Activated CD4-positive, alpha-beta memory T cell treated with anti-CD3 and anti-CD28 coated beads for 36 hours (primary cell): Measurements from ENCODE around the gene ZNF568. TPM values are rescaled to one million over a fixed set of nuclear protein-coding genes. Genes with fewer than 3 reads are reported as not detected.

Source experiments
- CTCF ChIA-PET: fragments of 350-600 bp; sonication (Branson Sonifier 250); formaldehyde crosslinking; loops from one replicate; lab custom pipeline; 2021; ENCODE audit warnings: antibody characterized with exemption, inconsistent platforms; lab: Charles Lee
- POLR2A ChIA-PET: fragments of 350-600 bp; sonication (Branson Sonifier 250); formaldehyde crosslinking; loops from one replicate; lab custom pipeline; 2021; ENCODE audit warnings: antibody characterized with exemption; lab: Charles Lee
- DNase-seq: peaks from one replicate; pipeline ENCODE4 v3.0.0-alpha.2; 2020
- H3K27ac Mint-ChIP-seq: one replicate; pipeline ENCODE4 v1.8.0; 2021; ENCODE audit warnings: mixed read lengths
- H3K27me3 Mint-ChIP-seq: one replicate; pipeline ENCODE4 v1.8.0; 2021; ENCODE audit warnings: mixed read lengths
- H3K36me3 Mint-ChIP-seq: one replicate; pipeline ENCODE4 v1.8.0; 2021; ENCODE audit warnings: mixed read lengths
- H3K4me1 Mint-ChIP-seq: one replicate; pipeline ENCODE4 v1.8.0; 2021; ENCODE audit warnings: low read depth, mixed read lengths
- H3K4me3 Mint-ChIP-seq: one replicate; pipeline ENCODE4 v1.8.0; 2021; ENCODE audit warnings: mild to moderate bottlenecking, mixed read lengths
- H3K9me3 Mint-ChIP-seq: one replicate; pipeline ENCODE4 v1.8.0; 2021; ENCODE audit warnings: mixed read lengths
- intact Hi-C: fragments of 100-400 bp; cut with micrococcal nuclease; formaldehyde crosslinking; loops from one replicate; pipeline ENCODE4 v1.15.1; 2023
- total RNA-seq, 2 experiments: library from RNA; stranded (reverse); gene quantifications; one replicate each; pipeline ENCODE4 v1.2.3, GENCODE V29; 2021

The ZNF568 gene
- total RNA-seq = 1 to 10 TPM; 4.8 to 6.3 TPM

DNA sequence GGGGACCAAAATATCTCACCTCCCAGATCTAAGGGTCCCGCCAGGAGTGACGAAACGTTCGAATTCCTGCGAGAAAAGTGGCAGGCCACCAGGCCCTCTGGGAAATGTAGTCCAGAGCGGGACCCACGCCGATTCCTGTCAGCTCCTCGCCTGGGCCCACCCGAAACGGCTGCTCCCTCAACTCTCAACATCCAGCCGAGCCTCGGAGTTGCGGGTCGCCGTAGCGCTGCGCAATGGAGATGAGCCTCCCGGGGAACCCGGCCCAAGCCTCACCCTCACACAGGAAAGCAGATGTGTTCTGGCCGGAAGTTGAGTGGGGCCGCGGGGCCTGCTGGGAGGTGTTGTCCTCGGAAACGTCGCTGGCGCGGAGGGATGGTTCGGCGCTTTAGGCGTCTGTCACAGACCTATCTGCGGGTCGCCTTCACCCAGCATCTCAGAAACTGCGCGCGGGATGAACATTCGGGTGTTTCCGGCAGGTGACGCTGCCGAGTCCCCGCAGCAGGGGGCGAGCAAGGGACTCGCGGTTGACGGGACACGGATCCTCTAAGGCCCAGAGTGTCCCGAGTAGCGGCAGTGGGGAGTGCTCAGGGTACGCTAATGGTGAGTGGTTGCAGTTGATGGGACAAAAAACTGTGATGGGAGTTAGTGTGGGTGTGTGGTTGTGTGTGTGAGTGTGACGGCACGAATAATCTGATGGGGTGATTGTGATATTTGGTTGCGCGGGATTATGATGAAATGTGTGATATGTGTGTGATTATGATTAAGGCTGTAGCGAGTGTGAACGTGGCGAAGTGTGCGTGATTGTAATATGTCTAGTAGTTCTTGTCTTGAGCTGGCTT lies at the start of gene ZNF568, which contains the start of gene ZNF829:
Gene ZNF568, plus strand, starts transcription at position 341 of the 839 bp plus-strand sequence. CDS start 6,439 bp downstream, outside the sequence.
Gene ZNF829, minus strand, starts transcription at position 300 of the 839 bp plus-strand sequence. CDS start 1,124 bp downstream, outside the sequence.
- peaks cover 29% of the 10 kb centered on the region for H3K4me1 Mint-ChIP-seq
- peak within 1 kb of the TSS; percentile 94 for H3K27ac Mint-ChIP-seq
- DNase-seq = peak; percentile 96
- peaks cover 71% of the 10 kb centered on the region for H3K36me3 Mint-ChIP-seq
- peak within 1 kb of the TSS; percentile 92 for H3K4me3 Mint-ChIP-seq
- CTCF ChIA-PET = interaction anchor here (1.0 to 1.9 kb wide), 3 partner anchors 66 to 429 kb away, joined by 3 to 6 read pairs (median 3); partner anchors contain the start of gene ZNF345
- POLR2A ChIA-PET = interaction anchor here (0.6 to 1.0 kb wide), 2 partner anchors 8 to 66 kb away, joined by 4 read pairs; partner anchors contain the start of gene ZNF345
- no peaks in the 10 kb centered on the region for H3K27me3 Mint-ChIP-seq
- intact Hi-C loops = loop anchor here (1.0 to 5.0 kb wide), 13 partner anchors 66 to 701 kb away; partner anchors contain the start of genes ZNF146, ZNF260, ZNF345 and ZNF382
- H3K9me3 Mint-ChIP-seq = peaks cover 27% of the 10 kb centered on the region

DNA sequence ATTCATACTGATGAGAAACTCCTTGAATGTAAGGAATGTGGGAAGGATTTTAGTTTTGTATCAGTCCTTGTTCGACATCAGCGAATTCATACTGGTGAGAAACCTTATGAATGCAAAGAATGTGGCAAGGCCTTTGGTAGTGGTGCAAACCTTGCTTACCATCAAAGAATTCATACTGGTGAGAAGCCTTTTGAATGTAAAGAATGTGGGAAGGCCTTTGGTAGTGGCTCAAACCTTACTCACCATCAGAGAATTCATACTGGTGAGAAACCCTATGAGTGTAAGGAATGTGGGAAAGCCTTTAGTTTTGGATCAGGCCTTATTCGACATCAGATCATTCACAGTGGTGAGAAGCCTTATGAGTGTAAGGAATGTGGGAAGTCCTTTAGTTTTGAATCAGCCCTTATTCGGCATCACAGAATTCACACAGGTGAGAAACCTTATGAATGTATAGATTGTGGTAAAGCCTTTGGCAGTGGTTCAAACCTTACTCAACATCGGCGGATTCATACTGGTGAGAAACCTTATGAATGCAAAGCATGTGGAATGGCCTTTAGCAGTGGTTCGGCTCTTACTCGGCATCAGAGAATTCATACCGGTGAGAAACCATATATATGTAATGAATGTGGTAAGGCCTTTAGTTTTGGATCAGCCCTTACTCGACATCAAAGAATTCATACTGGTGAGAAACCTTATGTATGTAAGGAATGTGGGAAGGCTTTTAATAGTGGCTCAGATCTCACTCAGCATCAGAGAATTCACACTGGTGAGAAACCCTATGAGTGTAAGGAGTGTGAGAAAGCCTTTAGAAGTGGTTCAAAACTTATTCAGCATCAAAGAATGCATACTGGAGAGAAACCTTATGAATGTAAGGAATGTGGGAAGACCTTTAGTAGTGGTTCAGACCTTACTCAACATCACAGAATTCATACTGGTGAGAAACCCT lies 38.9 kb upstream of the ZNF568 start:
- peaks cover 66% of the 10 kb centered on the region for H3K36me3 Mint-ChIP-seq
- ChIA-PET CTCF (no interaction called here), POLR2A (no interaction called here)
- no peaks in the 10 kb centered on the region for H3K4me1 Mint-ChIP-seq
- intact Hi-C loops = no loop called here
- no peak overlapping the region for H3K27ac Mint-ChIP-seq
- no peaks in the 10 kb centered on the region for H3K27me3 Mint-ChIP-seq
- peaks cover 74% of the 10 kb centered on the region for H3K9me3 Mint-ChIP-seq
- no peak for DNase-seq
- no peak overlapping the region for H3K4me3 Mint-ChIP-seq

DNA sequence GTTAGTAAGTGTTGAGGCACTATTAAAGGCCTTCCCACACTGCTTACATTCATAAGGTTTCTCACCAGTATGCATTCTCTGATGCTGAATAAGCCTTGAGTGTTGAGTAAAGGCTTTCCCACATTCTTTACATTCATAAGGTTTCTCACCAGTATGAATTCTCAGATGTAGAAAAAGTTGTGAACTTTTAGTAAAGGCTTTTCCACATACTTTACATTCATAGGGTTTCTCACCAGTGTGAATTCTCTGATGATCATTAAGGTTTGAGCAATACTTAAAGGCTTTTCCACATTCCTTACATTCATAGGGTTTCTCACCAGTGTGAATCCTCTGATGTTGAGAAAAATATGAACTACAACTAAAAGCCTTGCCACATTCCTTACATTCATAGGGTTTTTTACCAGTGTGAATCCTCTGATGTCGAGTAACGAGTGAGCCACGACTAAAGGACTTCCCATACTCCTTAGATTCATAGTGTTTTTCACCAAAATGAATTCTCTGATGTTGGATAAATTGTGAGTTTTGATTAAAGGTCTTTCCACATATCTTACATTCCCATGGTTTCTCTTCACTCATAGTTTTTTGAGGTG lies 24.3 kb upstream of the ZNF568 start:
- intact Hi-C loops = no loop called here
- Mint-ChIP-seq H3K9me3 (peaks cover 88% of the 10 kb centered on the region), H3K4me3 (no peak overlapping the region), H3K27ac (no peak overlapping the region), H3K27me3 (no peaks in the 10 kb centered on the region), H3K4me1 (no peaks in the 10 kb centered on the region), H3K36me3 (peaks cover 81% of the 10 kb centered on the region)
- ChIA-PET CTCF (no interaction called here), POLR2A (no interaction called here)
- no peak for DNase-seq

DNA sequence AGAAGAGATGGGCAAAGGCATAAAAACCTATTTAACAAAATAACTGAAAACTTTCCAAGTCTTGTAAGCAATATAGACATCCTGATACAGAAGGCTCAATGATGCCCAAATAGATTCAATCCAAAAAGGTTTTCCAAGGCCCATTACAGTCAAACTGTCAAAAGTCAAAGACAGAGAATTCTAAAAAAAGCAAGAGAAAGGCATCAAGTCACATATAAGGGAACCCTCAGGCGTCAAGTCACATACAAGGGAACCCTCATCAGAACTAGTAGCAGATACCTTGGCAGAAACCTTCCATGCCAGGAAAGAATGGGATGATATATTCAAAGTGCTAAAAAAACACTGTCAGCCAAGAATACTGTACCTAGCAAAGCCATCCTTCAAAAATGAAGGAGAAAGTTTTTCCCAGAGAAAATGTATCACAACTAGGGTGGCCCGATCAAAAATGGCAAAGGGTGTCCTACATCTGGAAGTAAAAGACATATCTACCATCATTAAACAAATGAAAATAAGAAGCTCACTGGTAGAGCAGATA lies 21.2 kb upstream of the ZNF568 start:
- H3K27me3 Mint-ChIP-seq = no peaks in the 10 kb centered on the region
- H3K36me3 Mint-ChIP-seq = peaks cover 88% of the 10 kb centered on the region
- H3K4me3 Mint-ChIP-seq = no peak overlapping the region
- peaks cover 87% of the 10 kb centered on the region for H3K9me3 Mint-ChIP-seq
- H3K27ac Mint-ChIP-seq = no peak overlapping the region
- H3K4me1 Mint-ChIP-seq = no peaks in the 10 kb centered on the region
- no peak for DNase-seq
- CTCF ChIA-PET = no interaction called here
- POLR2A ChIA-PET = no interaction called here
- intact Hi-C loops = no loop called here

DNA sequence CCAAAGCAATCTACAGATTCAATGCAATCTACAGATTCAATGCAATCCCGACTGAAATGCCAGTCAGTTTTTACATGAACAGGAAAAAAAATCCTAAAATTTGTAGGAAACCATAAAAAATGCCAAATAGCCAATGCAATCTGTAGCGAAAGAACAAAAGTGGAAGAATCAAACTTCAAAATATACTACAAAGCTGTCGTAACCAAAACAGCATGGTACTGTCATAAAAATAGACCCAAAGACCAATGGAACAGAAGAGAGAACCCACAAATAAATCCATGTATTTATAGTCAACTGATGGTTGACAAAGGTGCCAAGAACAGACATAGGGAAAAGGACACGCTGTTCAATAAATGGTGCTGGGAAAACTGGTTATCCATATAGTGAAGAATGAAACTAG lies 17.7 kb upstream of the ZNF568 start:
- intact Hi-C loops = no loop called here
- no peaks in the 10 kb centered on the region for H3K4me1 Mint-ChIP-seq
- ChIA-PET CTCF (no interaction called here), POLR2A (no interaction called here)
- H3K27me3 Mint-ChIP-seq = no peaks in the 10 kb centered on the region
- DNase-seq = no peak
- H3K27ac Mint-ChIP-seq = no peak overlapping the region
- H3K36me3 Mint-ChIP-seq = peaks cover 86% of the 10 kb centered on the region
- H3K9me3 Mint-ChIP-seq = peaks cover 76% of the 10 kb centered on the region
- H3K4me3 Mint-ChIP-seq = no peak overlapping the region

DNA sequence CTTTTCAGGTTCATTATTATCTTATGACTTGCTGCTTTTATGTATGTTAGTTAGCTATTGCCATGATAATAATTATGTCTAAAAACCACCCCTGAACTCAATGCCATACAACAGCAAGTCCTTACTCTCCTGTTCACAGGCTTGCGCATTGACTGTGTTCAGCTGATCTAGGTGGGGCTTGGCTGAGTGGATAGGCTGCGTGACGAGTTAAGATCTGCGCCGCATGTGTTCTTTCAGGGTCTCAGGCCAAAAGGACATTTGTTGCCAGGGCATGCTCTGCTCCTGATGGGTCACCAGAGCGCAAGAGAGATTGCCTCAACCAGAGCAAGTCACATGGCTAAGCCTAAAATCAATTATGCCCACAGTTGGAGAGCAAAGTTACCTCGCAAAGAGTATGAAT lies 859 bp downstream of the ZNF568 start:
- H3K27me3 Mint-ChIP-seq = no peaks in the 10 kb centered on the region
- CTCF ChIA-PET = interaction anchor here (1.0 to 1.9 kb wide), 3 partner anchors 67 to 430 kb away, joined by 3 to 6 read pairs (median 3); partner anchors contain the start of gene ZNF345

DNA sequence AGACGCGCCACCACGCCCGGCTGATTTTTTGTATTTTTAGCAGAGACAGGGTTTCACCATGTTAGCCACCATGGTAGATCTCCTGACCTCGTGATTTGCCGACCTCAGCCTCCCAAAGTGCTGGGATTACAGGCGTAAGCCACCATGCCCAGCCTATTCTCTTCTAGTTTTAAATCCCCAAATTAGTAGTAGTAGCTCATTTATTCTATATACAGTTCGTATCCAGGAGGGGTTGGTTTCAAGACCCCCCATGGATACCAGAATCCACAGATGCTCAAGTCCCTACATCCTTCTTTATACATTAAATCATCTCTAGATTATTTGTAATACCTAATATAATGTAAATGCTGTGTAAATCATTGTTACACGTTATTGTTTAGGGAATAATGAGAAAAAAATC lies 2.0 kb downstream of the ZNF568 start:
- Mint-ChIP-seq H3K4me1 (peaks cover 29% of the 10 kb centered on the region), H3K4me3 (no peak overlapping the region), H3K36me3 (peaks cover 68% of the 10 kb centered on the region), H3K27ac (no peak overlapping the region), H3K9me3 (peaks cover 31% of the 10 kb centered on the region), H3K27me3 (no peaks in the 10 kb centered on the region)
- POLR2A ChIA-PET = no interaction called here
- intact Hi-C loops = loop anchor here (5.0 kb wide), 2 partner anchors 81 to 231 kb away; partner anchors contain the start of genes ZNF567 and ZNF790
- DNase-seq = no peak
- CTCF ChIA-PET = no interaction called here

More for the DNA sequence above, 859 bp downstream of the ZNF568 start:
- peaks cover 26% of the 10 kb centered on the region for H3K9me3 Mint-ChIP-seq
- no peak for DNase-seq
- POLR2A ChIA-PET = interaction anchor here (0.6 kb wide), 1 partner anchor 9 kb away, joined by 4 read pairs; no protein-coding TSS in a partner anchor
- H3K27ac Mint-ChIP-seq = peak overlapping the region; percentile 94
- H3K4me3 Mint-ChIP-seq = peak overlapping the region; percentile 92
- intact Hi-C loops = loop anchor here (1.0 to 5.0 kb wide), 13 partner anchors 67 to 702 kb away; partner anchors contain the start of genes ZNF146, ZNF260, ZNF345 and ZNF382
- H3K36me3 Mint-ChIP-seq = peaks cover 69% of the 10 kb centered on the region
- H3K4me1 Mint-ChIP-seq = peaks cover 29% of the 10 kb centered on the region

DNA sequence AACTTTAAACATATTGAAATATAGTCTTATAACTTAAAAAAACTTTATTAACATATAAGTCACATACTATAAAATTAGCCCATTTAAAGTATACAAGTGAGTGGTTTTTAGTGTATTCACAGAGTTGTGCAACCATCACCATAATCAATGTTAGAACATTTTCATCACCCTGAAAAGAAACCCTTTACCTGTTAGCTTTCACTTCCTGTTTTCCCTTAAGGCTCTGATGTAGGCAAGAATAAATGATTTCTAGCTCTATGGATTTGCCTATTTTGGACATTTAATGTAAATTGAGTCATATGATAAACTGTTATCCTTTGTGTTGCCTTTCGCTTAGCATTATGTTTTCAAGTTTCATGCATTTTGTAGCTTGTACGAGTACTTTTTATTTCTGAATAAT lies 15.6 kb downstream of the ZNF568 start:
- intact Hi-C loops = no loop called here
- H3K4me1 Mint-ChIP-seq = no peaks in the 10 kb centered on the region
- H3K9me3 Mint-ChIP-seq = peaks cover 58% of the 10 kb centered on the region
- CTCF ChIA-PET = no interaction called here
- POLR2A ChIA-PET = no interaction called here
- H3K27me3 Mint-ChIP-seq = no peaks in the 10 kb centered on the region
- no peak for DNase-seq
- H3K4me3 Mint-ChIP-seq = no peak overlapping the region
- no peak overlapping the region for H3K27ac Mint-ChIP-seq
- peaks cover 77% of the 10 kb centered on the region for H3K36me3 Mint-ChIP-seq

DNA sequence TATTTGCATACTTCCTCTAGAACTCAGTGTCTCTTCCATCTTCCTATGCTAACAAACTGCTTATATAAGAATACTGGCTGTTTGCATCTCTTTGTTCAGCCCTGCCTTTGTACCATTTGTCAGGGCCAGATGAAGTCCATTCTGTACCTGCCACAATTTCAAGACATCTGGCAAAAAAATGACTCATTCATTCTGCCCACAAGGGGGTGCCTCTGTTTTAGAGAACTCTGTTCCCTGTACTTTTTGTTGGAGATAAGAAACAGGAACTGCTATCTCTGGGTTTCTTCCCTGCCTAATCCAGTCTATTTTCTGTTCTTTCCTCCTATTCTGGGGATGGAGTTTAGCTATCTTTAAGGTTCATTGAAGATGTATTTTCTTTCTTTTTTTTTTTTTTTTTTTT lies 23.0 kb downstream of the ZNF568 start:
- Mint-ChIP-seq H3K9me3 (peaks cover 58% of the 10 kb centered on the region), H3K4me1 (no peaks in the 10 kb centered on the region), H3K27ac (no peak overlapping the region), H3K36me3 (peaks cover 87% of the 10 kb centered on the region), H3K4me3 (no peak overlapping the region), H3K27me3 (no peaks in the 10 kb centered on the region)
- no peak for DNase-seq
- CTCF ChIA-PET = no interaction called here
- intact Hi-C loops = no loop called here
- POLR2A ChIA-PET = no interaction called here

DNA sequence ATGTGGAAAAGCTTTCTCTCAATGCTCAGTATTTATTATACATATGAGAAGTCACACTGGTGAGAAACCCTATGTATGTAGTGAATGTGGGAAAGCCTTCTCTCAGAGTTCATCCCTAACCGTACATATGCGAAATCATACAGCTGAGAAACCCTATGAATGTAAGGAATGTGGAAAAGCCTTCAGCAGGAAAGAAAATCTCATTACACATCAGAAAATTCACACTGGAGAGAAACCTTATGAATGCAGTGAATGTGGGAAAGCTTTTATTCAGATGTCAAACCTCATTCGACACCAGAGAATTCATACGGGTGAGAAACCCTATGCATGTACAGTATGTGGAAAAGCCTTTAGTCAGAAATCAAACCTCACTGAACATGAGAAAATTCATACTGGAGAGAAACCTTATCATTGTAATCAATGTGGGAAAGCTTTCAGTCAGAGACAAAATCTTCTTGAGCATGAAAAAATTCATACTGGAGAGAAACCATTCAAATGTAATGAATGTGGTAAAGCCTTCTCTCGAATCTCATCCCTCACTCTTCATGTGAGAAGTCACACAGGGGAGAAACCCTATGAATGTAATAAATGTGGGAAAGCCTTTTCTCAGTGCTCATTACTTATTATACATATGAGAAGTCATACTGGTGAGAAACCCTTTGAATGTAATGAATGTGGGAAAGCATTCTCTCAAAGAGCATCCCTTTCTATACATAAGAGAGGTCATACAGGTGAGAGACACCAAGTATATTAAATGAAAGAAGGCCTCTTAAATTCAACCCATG lies 34.4 kb downstream of the ZNF568 start:
- Mint-ChIP-seq H3K36me3 (peaks cover 68% of the 10 kb centered on the region), H3K27me3 (no peaks in the 10 kb centered on the region), H3K4me3 (no peak overlapping the region), H3K4me1 (no peaks in the 10 kb centered on the region), H3K27ac (no peak overlapping the region), H3K9me3 (peaks cover 68% of the 10 kb centered on the region)
- ChIA-PET CTCF (interaction anchor here (0.6 kb wide), 1 partner anchor 622 kb away, joined by 3 read pairs; no protein-coding TSS in a partner anchor), POLR2A (no interaction called here)
- intact Hi-C loops = no loop called here
- no peak for DNase-seq
